Gastrocnemius medialis (tissue), 4 donors: ENCODE results near the gene SRP14.
"Not testable (repeated sequence)": the region's sequence is repeated elsewhere in the genome, so short reads cannot be mapped to it uniquely, and the experiment has no call there.

Source experiments
- CTCF ChIP-seq, 5 experiments: fragments of 450-650 bp in 3 of 5; fragments of 200-600 bp in 2 of 5; sonication (generic) in 2 of 5; IDR thresholded peaks in 4 of 5; conservative IDR thresholded peaks in 1 of 5; 1 replicate in 4 of 5; 2 replicates in 1 of 5; pipeline ENCODE4 v1.5.1; 2016 to 2019; ENCODE audit warnings: antibody characterized with exemption in 5 of 5, mild to moderate bottlenecking in 3 of 5, moderate library complexity in 3 of 5
- POLR2A ChIP-seq, 2 donors: fragments of 450-650 bp; IDR thresholded peaks; one replicate each; pipeline ENCODE4 v1.6.1; 2017; ENCODE audit warnings: antibody characterized with exemption in 2 of 2, mild to moderate bottlenecking in 2 of 2, moderate library complexity in 2 of 2

- not testable (repeated sequence) for TF ChIP-seq POLR2A (IDR thresholded peaks at IDR 0.05); CTCF (IDR thresholded peaks at IDR 0.05 in 4 of 5, conservative IDR thresholded peaks at IDR 0.05 in 1 of 5)
These were observed 34.9 kb upstream of the SRP14 start for GRCh38 chr15:40073716-40074490.
